Ecto neural progenitor cell (in vitro differentiated cells): ENCODE measurements around the gene HYKK.
"Not testable (repeated sequence)": the region's sequence is repeated elsewhere in the genome, so short reads cannot be mapped to it uniquely, and the experiment has no call there.

Experiments
- DNase-seq: peaks from one replicate; pipeline ENCODE4 v3.0.0-alpha.2; 2018; ENCODE audit warnings: low spot score

The HYKK gene

GRCh38 chr15:78540141-78540870 lies 32.9 kb downstream of the HYKK start, which contains the start of gene PSMA4:
Gene PSMA4, plus strand, starts transcription at chr15:78540444. Its CDS starts 1,484 bp downstream, at chr15:78541928.
- DNase-seq = peak; percentile 95

- no peak for DNase-seq
Measured at GRCh38 chr15:78540871-78541743, 33.7 kb downstream of the HYKK start.

GRCh38 chr15:78541744-78542034 lies 34.3 kb downstream of the HYKK start:
- DNase-seq = no peak

GRCh38 chr15:78542647-78543046 lies 35.3 kb downstream of the HYKK start:
- no peak for DNase-seq

- DNase-seq = no peak
Measured at GRCh38 chr15:78550194-78550593, 42.8 kb downstream of the HYKK start.

- DNase-seq = no peak
Measured at GRCh38 chr15:78550815-78551214, 43.4 kb downstream of the HYKK start.

GRCh38 chr15:78551902-78552301 lies 44.5 kb downstream of the HYKK start:
- DNase-seq = no peak

- DNase-seq = no peak
Measured at GRCh38 chr15:78552597-78552996, 45.2 kb downstream of the HYKK start.

- DNase-seq = not testable (repeated sequence)
Measured at GRCh38 chr15:78560201-78560600, 52.8 kb downstream of the HYKK start.

- DNase-seq = no peak
Measured at GRCh38 chr15:78561490-78561889, 54.1 kb downstream of the HYKK start.

GRCh38 chr15:78563092-78563491 lies 55.7 kb downstream of the HYKK start:
- DNase-seq = no peak

GRCh38 chr15:78564743-78565096 lies 57.3 kb downstream of the HYKK start:
- DNase-seq = peak; percentile 46

GRCh38 chr15:78565097-78565950 lies 57.9 kb downstream of the HYKK start, which contains the start of gene CHRNA5:
Gene CHRNA5, plus strand, starts transcription at chr15:78565520. Its CDS starts 200 bp downstream, at chr15:78565720.
- peak; percentile 98 for DNase-seq

GRCh38 chr15:78565951-78566774 lies 58.8 kb downstream of the HYKK start:
- no peak for DNase-seq

- no peak for DNase-seq
Measured at GRCh38 chr15:78567531-78567930, 60.2 kb downstream of the HYKK start.

GRCh38 chr15:78570710-78571109 lies 63.3 kb downstream of the HYKK start:
- no peak for DNase-seq

GRCh38 chr15:78571382-78571781 lies 64.0 kb downstream of the HYKK start:
- no peak for DNase-seq

- no peak for DNase-seq
Measured at GRCh38 chr15:78573416-78573815, 66.0 kb downstream of the HYKK start.

GRCh38 chr15:78574944-78575343 lies 67.6 kb downstream of the HYKK start:
- no peak for DNase-seq
